Stimulated activated CD4-positive, alpha-beta T cell treated with anti-CD3 and anti-CD28 coated beads, Interleukin-2, amount 100 ng/mL, for 4 hours (primary cell): ENCODE results near the gene G6PC1.
"Not testable (repeated sequence)": the region's sequence is repeated elsewhere in the genome, so short reads cannot be mapped to it uniquely, and the experiment has no call there.

Source experiments
- DNase-seq: peaks from one replicate; pipeline ENCODE4 v3.0.0-alpha.2; 2020; ENCODE audit warnings: low read depth

Gene G6PC1

DNA sequence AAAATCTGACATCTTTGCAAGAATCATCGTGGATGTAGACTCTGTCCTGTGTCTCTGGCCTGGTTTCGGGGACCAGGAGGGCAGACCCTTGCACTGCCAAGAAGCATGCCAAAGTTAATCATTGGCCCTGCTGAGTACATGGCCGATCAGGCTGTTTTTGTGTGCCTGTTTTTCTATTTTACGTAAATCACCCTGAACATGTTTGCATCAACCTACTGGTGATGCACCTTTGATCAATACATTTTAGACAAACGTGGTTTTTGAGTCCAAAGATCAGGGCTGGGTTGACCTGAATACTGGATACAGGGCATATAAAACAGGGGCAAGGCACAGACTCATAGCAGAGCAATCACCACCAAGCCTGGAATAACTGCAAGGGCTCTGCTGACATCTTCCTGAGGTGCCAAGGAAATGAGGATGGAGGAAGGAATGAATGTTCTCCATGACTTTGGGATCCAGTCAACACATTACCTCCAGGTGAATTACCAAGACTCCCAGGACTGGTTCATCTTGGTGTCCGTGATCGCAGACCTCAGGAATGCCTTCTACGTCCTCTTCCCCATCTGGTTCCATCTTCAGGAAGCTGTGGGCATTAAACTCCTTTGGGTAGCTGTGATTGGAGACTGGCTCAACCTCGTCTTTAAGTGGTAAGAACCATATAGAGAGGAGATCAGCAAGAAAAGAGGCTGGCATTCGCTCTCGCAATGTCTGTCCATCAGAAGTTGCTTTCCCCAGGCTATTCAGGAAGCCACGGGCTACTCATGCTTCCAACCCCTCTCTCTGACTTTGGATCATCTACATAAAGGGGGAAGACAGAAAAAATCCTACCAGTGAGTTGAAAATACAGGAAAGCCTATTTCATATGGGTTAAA is at the start of gene G6PC1:
Gene G6PC1, plus strand, starts transcription at position 340 of the 872 bp plus-strand sequence. Its CDS starts 78 bp downstream, at position 418.
- DNase-seq, result no peak

DNA sequence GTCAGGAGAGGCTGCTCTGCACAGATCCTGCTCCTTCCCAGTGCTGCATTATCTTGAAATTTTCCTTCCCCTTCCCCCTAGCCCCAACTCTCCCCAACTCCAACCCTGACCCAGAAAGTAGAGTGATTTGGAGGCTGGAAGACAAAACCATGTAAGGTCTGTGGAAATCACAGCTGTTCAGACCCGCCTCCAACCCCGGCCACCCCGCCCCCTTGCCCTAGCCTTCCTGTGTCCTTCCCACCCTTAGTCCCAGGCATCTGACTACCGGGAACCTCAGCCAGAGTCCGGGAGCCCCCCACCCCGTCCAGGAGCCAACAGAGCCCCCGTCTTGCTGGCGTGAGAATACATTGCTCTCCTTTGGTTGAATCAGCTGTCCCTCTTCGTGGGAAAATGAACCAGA is 49.6 kb upstream of the G6PC1 start, which contains the start of gene AOC3:
Gene AOC3, plus strand, starts transcription at position 246 of the 400 bp plus-strand sequence. Its CDS starts 145 bp downstream, at position 391.
- DNase-seq, result no peak

DNA sequence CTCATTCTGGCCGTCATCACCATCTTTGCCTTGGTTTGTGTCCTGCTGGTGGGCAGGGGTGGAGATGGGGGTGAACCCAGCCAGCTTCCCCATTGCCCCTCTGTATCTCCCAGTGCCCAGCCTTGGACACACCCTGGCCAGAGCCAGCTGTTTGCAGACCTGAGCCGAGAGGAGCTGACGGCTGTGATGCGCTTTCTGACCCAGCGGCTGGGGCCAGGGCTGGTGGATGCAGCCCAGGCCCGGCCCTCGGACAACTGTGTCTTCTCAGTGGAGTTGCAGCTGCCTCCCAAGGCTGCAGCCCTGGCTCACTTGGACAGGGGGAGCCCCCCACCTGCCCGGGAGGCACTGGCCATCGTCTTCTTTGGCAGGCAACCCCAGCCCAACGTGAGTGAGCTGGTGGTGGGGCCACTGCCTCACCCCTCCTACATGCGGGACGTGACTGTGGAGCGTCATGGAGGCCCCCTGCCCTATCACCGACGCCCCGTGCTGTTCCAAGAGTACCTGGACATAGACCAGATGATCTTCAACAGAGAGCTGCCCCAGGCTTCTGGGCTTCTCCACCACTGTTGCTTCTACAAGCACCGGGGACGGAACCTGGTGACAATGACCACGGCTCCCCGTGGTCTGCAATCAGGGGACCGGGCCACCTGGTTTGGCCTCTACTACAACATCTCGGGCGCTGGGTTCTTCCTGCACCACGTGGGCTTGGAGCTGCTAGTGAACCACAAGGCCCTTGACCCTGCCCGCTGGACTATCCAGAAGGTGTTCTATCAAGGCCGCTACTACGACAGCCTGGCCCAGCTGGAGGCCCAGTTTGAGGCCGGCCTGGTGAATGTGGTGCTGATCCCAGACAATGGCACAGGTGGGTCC is 49.0 kb upstream of the G6PC1 start:
- not testable (repeated sequence) for DNase-seq

DNA sequence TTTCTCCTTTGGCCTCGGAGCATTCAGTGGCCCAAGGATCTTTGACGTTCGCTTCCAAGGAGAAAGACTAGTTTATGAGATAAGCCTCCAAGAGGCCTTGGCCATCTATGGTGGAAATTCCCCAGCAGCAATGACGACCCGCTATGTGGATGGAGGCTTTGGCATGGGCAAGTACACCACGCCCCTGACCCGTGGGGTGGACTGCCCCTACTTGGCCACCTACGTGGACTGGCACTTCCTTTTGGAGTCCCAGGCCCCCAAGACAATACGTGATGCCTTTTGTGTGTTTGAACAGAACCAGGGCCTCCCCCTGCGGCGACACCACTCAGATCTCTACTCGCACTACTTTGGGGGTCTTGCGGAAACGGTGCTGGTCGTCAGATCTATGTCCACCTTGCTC is 48.2 kb upstream of the G6PC1 start:
- DNase-seq, result no peak

DNA sequence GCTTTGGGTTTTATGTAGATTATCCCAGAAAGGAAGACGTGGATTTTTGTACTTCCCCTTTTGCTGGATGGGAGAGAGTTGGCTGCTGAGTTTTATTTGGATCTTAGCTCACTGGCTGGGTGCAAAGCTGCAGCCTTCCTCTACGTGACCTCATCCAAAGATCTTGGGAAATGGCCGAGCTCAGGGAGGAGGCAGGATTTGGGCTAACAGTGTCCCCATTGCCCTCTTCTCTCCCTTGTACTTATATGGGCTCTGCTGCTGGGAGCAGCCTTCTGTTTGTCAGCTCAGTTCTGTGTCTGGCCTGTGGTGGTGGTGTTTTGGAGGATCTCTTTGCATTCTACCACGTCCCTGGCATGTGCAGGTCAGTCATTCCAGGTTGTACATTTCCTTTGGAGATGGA is 47.6 kb upstream of the G6PC1 start:
- DNase-seq, result no peak

DNA sequence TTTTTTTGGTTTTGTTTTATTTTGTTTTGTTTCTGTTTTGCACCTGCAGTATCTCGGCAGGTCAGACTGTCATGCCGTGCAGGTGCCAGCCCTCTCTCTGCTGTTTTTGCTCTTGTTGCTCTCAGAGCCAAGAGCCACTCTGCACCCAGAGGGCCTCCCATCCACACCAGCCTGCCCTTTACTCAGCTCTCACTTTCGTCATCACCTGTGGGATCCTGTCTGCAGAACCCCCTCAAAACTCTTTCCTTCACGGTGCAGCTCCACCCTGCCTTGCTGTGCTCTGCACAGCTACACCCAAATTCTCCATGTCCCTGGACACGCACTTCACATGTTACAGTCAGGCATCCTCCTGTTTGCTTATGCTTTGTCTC is 47.0 kb upstream of the G6PC1 start:
- no peak for DNase-seq

DNA sequence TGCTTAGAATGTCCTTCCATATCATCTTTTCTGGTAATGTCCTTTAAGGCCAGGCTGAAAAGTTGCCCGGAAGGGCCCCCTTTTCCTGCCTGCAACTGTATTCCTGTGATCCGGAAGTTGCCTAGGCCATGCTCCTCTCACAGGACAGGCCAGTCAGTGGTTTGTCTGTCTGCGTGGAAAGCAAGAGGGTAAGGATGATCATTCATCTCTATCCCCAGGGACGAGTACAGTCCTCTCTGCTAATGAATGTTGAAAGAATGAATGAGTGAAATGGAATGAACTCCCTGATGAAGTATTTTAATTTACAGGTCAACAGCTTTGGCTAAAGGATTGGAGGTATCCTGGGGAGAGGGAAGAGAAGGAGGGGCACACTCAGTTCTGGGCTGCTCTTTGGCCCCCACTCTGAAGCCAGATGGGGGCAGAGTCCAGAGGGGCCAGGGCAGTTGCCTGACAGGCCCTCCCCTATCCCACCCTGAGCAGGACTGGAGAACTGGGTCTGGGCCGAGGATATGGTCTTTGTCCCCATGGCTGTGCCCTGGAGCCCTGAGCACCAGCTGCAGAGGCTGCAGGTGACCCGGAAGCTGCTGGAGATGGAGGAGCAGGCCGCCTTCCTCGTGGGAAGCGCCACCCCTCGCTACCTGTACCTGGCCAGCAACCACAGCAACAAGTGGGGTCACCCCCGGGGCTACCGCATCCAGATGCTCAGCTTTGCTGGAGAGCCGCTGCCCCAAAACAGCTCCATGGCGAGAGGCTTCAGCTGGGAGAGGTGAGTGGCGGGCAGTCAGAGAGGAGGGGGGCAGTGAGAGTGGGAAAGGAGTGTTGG is 46.4 kb upstream of the G6PC1 start:
- DNase-seq, result no peak

DNA sequence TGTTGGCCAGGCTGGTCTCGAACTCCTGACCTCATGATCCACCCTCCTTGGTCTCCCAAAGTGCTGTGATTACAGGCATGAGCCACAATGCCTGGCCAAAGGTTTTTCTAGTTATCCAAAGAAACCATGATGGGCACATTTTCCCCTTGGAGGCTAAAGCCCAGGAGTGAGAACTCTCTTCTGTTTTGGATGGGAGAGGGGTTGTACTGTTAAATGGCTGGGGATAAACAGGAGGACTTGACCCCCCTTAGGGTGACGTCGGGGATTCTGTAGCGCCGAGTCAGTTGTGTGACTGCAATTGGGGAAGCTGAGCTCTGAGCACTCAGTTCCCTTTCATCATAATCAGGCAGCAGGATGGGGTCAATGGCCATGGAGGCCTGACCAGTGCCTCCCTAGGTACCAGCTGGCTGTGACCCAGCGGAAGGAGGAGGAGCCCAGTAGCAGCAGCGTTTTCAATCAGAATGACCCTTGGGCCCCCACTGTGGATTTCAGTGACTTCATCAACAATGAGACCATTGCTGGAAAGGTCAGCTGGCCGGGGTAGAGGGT is 45.5 kb upstream of the G6PC1 start:
- no peak for DNase-seq

DNA sequence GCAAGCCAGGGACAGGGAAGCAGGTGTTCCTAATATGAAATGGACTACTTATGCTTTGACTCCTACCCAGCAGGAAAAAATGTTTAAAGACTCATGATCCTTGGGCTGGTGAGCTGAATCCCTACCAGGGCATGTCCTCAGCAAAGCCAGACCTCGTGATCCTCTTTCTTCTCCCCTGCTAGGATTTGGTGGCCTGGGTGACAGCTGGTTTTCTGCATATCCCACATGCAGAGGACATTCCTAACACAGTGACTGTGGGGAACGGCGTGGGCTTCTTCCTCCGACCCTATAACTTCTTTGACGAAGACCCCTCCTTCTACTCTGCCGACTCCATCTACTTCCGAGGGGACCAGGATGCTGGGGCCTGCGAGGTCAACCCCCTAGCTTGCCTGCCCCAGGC is 44.5 kb upstream of the G6PC1 start:
- DNase-seq, result not testable (repeated sequence)

DNA sequence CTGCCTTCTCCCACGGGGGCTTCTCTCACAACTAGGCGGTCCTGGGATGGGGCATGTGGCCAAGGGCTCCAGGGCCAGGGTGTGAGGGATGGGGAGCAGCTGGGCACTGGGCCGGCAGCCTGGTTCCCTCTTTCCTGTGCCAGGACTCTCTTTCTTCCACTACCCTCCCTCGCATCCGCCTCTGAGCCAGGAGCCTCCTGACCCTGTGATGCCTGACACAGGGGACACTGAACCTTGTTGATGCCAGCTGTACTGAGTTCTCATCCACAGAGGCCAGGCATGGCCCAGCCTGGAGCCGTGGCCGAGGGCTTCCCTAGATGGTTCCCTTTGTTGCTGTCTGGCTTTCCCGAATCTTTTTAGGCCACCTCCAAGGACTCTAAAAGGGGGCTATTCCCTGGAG is 44.1 kb upstream of the G6PC1 start:
- DNase-seq, result not testable (repeated sequence)

DNA sequence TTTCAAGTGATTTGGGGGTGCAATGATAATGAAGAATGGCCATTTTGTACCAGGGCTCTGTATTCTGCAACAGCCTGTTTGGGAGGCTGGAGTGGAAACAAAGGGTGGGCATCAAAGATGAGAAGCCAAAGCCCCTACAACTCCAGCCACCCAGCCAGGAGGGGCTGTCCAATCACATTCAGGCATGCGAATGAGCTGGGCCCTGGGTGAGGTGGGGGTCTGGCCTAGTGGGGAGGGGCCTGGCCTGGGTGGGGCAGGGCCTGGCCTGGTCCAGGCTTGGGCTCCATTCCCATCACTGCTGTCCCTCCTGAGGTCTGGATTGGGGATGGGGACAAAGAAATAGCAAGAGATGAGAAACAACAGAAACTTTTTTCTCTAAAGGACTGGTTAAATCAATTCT is 43.2 kb upstream of the G6PC1 start:
- DNase-seq, result no peak

DNA sequence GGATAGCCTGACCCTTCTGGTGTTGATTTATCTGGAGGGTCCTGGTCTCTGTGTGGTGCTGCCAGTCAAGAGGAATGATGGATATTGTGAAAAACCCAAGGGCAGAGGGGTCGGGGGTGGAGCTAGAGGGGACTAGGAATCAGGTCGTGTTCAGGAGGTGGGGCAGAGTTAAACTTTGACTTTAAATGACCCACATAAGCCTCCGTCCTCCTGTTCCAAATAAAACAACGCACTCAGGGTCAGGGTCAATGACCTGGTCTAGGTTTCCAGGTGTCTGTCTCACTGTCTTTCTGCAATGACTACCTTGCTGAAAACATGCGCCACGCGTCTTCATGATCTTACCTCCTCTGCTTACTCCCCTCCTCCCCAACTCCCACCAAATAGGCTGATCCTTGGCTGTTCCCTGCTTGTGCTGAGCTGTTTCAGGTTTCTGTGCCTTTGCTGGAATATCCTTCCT is 34.9 kb upstream of the G6PC1 start:
- DNase-seq, result no peak

DNA sequence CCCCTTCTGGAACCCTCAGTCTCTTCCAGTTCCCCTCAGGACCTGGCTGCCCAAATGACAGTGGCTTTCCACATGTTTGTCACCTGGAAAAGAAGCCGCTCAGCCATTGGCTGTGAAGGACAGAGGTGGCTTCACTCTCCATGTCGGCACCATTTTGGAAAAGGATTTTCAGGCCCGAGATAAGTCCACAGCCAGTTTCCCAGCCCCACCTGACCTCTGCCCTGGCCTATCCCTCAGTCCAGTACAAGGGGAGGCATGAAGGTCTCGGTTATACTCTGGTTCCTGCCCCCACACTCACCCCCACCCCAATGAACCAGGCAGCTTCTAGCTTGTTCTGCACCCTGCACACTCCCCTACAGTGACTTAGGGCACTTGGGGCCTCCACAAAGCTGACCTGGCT is 34.4 kb upstream of the G6PC1 start:
- DNase-seq, result no peak

DNA sequence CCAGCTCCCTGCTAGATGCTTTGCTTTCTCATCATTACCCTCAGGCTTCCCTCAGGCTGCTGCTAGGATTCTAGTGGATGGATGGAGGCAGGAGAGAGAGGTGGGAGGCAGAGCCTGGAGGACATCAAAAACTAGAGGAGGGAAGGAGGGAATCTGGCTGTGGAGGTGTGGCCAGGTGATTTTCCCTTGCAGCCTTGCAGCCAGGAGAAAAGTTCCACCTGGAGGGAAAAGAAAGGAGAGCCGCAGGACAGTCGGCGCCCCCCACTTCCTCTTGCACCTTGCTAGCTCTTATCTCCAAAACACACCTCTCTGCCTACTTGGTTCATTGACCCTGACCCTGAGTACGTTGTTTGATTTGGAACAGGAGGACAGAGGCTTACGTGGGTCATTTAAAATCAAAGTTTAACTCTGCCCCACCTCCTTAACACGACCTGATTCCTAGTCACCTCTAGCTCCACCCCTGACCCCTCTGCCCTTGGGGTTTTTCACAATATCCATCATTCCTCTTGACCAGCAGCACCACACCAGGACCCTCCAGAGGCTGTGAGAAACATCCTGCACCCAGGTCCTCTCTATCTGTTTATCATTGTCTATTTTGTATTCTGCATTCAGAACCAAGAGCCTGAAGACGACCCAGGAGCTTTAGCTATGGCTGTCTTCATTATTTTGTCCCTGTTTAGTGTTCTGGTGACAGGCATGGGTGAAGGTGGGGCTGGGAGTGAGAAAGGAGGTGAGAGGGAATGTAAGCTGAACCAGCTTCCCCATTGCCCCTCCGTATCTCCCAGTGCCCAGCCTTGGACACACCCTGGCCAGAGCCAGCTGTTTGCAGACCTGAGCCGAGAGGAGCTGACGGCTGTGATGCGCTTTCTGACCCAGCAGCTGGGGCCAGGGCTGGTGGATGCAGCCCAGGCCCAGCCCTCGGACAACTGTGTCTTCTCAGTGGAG is 33.7 kb upstream of the G6PC1 start:
- DNase-seq, result no peak

DNA sequence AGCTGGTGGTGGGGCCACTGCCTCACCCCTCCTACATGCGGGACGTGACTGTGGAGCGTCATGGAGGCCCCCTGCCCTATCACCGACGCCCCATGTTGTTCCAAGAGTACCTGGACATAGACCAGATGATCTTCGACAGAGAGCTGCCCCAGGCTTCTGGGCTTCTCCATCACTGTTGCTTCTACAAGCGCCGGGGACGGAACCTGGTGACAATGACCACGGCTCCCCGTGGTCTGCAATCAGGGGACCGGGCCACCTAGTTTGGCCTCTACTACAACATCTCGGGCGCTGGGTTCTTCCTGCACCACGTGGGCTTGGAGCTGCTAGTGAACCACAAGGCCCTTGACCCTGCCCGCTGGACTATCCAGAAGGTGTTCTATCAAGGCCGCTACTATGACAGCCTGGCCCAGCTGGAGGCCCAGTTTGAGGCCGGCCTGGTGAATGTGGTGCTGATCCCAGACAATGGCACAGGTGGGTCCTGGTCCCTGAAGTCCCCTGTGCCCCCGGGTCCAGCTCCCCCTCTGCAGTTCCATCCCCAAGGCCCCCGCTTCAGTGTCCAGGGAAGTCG is 32.8 kb upstream of the G6PC1 start:
- not testable (repeated sequence) for DNase-seq

DNA sequence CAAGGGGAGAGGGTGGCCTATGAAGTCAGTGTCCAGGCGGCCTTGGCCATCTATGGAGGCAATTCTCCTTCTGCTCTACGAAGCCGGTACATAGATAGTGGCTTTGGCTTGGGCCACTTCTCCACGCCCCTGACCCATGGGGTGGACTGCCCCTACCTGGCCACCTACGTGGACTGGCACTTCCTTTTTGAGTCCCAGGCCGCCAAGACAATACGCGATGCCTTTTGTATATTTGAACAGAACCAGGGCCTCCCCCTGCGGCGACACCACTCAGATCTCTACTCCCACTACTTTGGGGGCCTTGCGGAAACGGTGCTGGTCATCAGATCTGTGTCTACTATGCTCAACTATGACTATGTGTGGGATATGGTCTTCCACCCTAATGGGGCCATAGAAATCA is 32.3 kb upstream of the G6PC1 start:
- DNase-seq, result no peak

DNA sequence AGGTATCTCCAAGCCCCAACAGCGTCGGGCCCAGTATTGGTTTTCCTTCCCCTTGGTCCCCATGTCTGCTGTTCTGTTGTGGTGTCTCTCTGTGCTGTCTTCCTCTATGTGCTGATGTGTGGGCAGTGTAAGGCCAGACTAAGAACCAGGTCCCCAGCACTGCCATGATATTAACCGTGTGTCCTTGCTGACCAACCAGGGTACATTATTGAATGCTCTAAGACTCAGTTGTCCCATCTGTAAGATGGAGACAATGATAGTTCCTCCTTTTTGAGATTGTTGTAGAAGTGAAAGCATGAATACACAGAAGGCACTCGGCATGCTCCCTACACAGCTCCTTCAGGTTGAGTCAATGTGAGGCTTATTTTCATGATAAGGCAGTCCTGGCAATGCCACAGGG is 29.0 kb upstream of the G6PC1 start:
- no peak for DNase-seq

DNA sequence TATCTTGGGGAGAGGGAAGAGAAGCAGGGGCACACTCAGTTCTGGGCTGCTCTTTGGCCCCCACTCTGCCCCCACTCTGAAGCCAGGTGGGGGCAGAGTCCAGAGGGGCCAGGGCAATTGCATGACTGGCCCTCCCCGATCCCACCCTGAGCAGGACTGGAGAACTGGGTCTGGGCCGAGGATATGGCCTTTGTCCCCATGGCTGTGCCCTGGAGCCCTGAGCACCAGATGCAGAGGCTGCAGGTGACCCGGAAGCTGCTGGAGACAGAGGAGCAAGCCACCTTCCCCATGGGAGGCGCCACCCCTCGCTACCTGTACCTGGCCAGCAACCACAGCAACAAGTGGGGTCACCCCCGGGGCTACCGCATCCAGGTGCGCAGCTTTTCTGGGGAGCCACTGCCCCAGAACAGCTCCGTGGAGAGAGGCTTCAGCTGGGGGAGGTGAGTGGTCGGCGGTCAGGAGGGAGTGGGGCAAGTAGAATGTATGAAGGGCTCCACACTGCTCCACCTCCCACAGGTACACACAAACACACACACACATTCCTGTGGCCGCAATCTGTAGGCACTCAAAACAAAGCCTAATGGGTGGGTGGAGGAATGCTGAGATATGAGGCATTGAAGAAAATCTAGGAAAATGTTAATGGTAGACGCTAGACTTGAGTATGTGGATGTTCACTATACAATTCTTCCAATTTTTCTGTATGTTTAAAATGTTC is 28.2 kb upstream of the G6PC1 start:
- no peak for DNase-seq

DNA sequence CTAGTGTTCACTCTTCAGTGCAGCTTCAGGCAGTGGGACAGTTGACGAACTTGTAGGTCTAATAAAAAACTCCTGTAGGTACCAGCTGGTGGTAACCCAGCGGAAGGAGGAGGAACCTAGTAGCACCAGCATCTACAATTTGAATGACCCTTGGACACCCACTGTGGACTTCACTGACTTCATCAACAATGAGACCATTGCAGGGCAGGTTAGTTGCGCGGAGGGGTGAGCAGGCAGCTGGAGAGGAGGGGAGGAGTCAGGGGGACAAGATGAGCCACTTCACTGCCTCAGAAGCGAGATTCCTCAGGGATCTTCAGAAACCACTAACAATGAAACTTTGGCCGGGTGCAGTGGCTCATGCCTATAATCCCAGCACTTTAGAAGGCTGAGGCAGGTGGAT is 27.3 kb upstream of the G6PC1 start:
- no peak for DNase-seq
